ENCODE measurements around the gene FBXO34.

The FBXO34 gene

GRCh38 chr14:55277972-55278740 is 6.9 kb downstream of the FBXO34 start:
- ATAC-seq (ENCODE audit: insufficient read depth, low read depth) (no peak), DNase-seq (no peak)
- Histone ChIP-seq H3K4me1 (ENCODE audit: insufficient read depth, low read length) (peaks cover 34% of the 10 kb centered on the region), H4K20me1 (ENCODE audit: insufficient read depth, low read length) (peaks cover 64% of the 10 kb centered on the region), H3K9ac (ENCODE audit: low read depth, low read length) (no peak overlapping the region), H3K4me3 (ENCODE audit: low read depth in 1 of 2, low read length in 2 of 2) (no peak overlapping the region), H3K27me3 (ENCODE audit: insufficient read depth, low read length, poor library complexity) (no peaks in the 10 kb centered on the region), H3K27ac (ENCODE audit: low read length) (no peak overlapping the region), H2AFZ (ENCODE audit: low read depth, low read length) (no peak overlapping the region), H3K9me3 (ENCODE audit: insufficient read depth, low read length, severe bottlenecking) (no peaks in the 10 kb centered on the region), H3K4me2 (ENCODE audit: insufficient read depth, low read length) (no peak overlapping the region), H3K36me3 (ENCODE audit: insufficient read depth, low read length) (peaks cover 17% of the 10 kb centered on the region; the same call in 1 of the 2 replicates), H3K79me2 (ENCODE audit: insufficient read depth, low read length) (peaks cover 98% of the 10 kb centered on the region)
- no peak for TF ChIP-seq CTCF (IDR thresholded peaks at IDR 0.05; ENCODE audit: borderline replicate concordance, extremely low read depth, low read length, poor library complexity, severe bottlenecking)
- no peak for TF ChIP-seq EZH2 (IDR thresholded peaks at IDR 0.05; ENCODE audit: borderline replicate concordance, low read depth, low read length, severe bottlenecking)

- Histone ChIP-seq H2AFZ (ENCODE audit: low read depth, low read length) (no peak overlapping the region), H3K36me3 (ENCODE audit: insufficient read depth, low read length) (peaks cover 17% of the 10 kb centered on the region; the same call in 1 of the 2 replicates), H3K27me3 (ENCODE audit: insufficient read depth, low read length, poor library complexity) (no peaks in the 10 kb centered on the region), H3K4me2 (ENCODE audit: insufficient read depth, low read length) (no peak overlapping the region), H3K9me3 (ENCODE audit: insufficient read depth, low read length, severe bottlenecking) (no peaks in the 10 kb centered on the region), H3K4me3 (ENCODE audit: low read depth in 1 of 2, low read length in 2 of 2) (no peak overlapping the region), H4K20me1 (ENCODE audit: insufficient read depth, low read length) (peaks cover 61% of the 10 kb centered on the region), H3K27ac (ENCODE audit: low read length) (no peak overlapping the region), H3K4me1 (ENCODE audit: insufficient read depth, low read length) (peaks cover 22% of the 10 kb centered on the region), H3K9ac (ENCODE audit: low read depth, low read length) (no peak overlapping the region), H3K79me2 (ENCODE audit: insufficient read depth, low read length) (peaks cover 98% of the 10 kb centered on the region)
- DNase-seq (no peak), ATAC-seq (ENCODE audit: insufficient read depth, low read depth) (no peak)
- TF ChIP-seq CTCF (IDR thresholded peaks at IDR 0.05; ENCODE audit: borderline replicate concordance, extremely low read depth, low read length, poor library complexity, severe bottlenecking): no peak
- no peak for TF ChIP-seq EZH2 (IDR thresholded peaks at IDR 0.05; ENCODE audit: borderline replicate concordance, low read depth, low read length, severe bottlenecking)
Measured at GRCh38 chr14:55279384-55279783, 8.2 kb downstream of the FBXO34 start.

DNA sequence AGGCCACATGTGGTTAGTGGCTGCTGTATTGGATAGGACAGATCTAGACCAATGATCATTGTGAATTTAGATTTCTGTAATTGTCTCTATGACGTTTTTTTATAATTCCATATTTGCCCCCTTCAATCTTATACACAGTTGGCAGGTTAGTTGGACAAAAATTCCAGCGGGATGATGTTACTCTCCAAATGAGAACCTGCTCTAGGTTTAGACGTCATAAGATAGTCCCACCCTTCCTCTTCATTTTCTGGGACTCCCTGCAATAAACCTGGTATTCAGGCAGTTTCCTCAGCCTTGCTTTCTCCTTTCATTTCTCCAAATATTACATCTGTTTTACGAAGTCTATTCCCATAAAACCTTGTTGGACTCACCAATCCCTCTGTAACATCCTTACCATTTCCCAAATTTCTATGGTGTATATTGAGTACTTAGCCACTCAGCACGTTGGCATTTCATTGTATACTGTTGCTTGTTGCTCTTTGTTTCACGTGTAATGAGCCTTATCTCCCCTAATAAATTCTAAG is 10.2 kb downstream of the FBXO34 start:
- Histone ChIP-seq H3K9ac (ENCODE audit: low read depth, low read length) (no peak overlapping the region), H3K27ac (ENCODE audit: low read length) (no peak overlapping the region), H3K4me2 (ENCODE audit: insufficient read depth, low read length) (no peak overlapping the region), H3K4me1 (ENCODE audit: insufficient read depth, low read length) (peaks cover 18% of the 10 kb centered on the region), H3K36me3 (ENCODE audit: insufficient read depth, low read length) (peaks cover 20% of the 10 kb centered on the region; the same call in 1 of the 2 replicates), H4K20me1 (ENCODE audit: insufficient read depth, low read length) (peaks cover 72% of the 10 kb centered on the region), H2AFZ (ENCODE audit: low read depth, low read length) (no peak overlapping the region), H3K9me3 (ENCODE audit: insufficient read depth, low read length, severe bottlenecking) (no peaks in the 10 kb centered on the region), H3K79me2 (ENCODE audit: insufficient read depth, low read length) (peaks cover 98% of the 10 kb centered on the region), H3K4me3 (ENCODE audit: low read depth in 1 of 2, low read length in 2 of 2) (no peak overlapping the region), H3K27me3 (ENCODE audit: insufficient read depth, low read length, poor library complexity) (no peaks in the 10 kb centered on the region)
- TF ChIP-seq EZH2 (IDR thresholded peaks at IDR 0.05; ENCODE audit: borderline replicate concordance, low read depth, low read length, severe bottlenecking) (no peak), CTCF (IDR thresholded peaks at IDR 0.05; ENCODE audit: borderline replicate concordance, extremely low read depth, low read length, poor library complexity, severe bottlenecking) (no peak)
- ATAC-seq (ENCODE audit: insufficient read depth, low read depth) (no peak), DNase-seq (no peak)
